ENCODE measurements around the gene RHOXF1. TPM values are rescaled to one million over a fixed set of nuclear protein-coding genes. Genes with fewer than 3 reads are reported as not detected.
"Not testable (repeated sequence)": the region's sequence is repeated elsewhere in the genome, so short reads cannot be mapped to it uniquely, and the experiment has no call there.

Gene RHOXF1
- total RNA-seq, 2 experiments from 2014 or later, result 0.45 TPM; not detected in 1

DNA sequence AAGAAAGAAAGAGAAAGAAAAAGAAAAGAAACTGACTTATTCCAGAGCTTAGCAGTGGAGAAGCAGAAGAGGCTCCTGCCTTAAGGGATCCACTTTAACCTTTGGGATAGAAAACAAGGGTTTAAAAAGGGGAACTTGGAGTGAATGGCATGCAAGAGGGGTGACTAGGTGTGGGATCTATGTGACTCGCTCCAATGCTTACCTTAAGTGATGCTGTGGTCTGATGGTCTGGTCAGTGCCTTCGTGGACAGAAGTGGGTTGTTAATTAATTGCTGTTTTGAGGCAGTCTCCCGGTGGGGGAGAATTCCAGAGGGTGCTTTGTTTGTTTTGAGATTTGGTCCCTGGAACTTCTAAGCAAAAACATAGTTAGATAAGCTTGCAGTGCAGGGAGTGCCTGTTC, 21.1 kb upstream of the RHOXF1 start:
- no peak overlapping the region for H3K4me3 ChIP-seq (ENCODE audit: low read length)

DNA sequence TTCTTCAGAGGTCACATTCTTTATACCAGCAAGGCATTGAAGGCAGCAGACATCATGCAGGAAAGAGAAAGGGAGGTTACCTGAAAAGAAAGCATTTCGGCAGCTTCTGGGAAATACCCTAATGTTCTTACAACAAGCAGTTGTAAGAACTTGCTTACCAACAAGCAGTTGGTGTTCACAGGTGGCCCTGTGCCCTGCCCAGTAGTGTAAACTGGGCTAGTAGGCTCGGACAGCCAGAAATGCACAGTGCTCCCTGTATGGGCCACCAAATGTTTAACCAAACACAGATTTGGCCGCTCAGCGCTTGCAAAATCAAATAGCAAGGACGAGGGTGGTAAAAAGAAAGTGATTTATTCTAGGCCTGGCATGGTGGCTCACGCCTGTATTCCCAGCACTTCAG, 20.4 kb upstream of the RHOXF1 start:
- H3K27me3 Mint-ChIP-seq, result no peaks in the 10 kb centered on the region
- no peaks in the 10 kb centered on the region for H3K9me3 Mint-ChIP-seq
- Histone ChIP-seq H3K4me3 (ENCODE audit: low read length) (no peak overlapping the region), H3K27ac (ENCODE audit: low read depth in 1 of 2, low read length in 2 of 2) (no peak overlapping the region), H3K36me3 (ENCODE audit: insufficient read depth, low read length) (no peaks in the 10 kb centered on the region), H3K27me3 (ENCODE audit: control insufficient read depth in 1 of 2, insufficient read depth in 2 of 2, low read length in 2 of 2) (no peaks in the 10 kb centered on the region), H3K9me3 (ENCODE audit: control insufficient read depth in 1 of 2, insufficient read depth in 1 of 2, low read length in 2 of 2) (no peaks in the 10 kb centered on the region), H3K4me1 (ENCODE audit: insufficient read depth, low read length) (no peaks in the 10 kb centered on the region)
- no peak for ATAC-seq (ENCODE audit: poor library complexity)
- H3K36me3 Mint-ChIP-seq (ENCODE audit: low read depth), result no peaks in the 10 kb centered on the region
- no peak overlapping the region for H3K27ac Mint-ChIP-seq
- CTCF ChIA-PET, result no interaction called here
- intact Hi-C loops (cut with DNase I, micrococcal nuclease), result no loop called here
- DNase-seq, result no peak
- H3K4me3 Mint-ChIP-seq, result no peak overlapping the region
- H3K4me1 Mint-ChIP-seq (ENCODE audit: low read depth), result no peaks in the 10 kb centered on the region
- TF ChIP-seq, protein P1, sequence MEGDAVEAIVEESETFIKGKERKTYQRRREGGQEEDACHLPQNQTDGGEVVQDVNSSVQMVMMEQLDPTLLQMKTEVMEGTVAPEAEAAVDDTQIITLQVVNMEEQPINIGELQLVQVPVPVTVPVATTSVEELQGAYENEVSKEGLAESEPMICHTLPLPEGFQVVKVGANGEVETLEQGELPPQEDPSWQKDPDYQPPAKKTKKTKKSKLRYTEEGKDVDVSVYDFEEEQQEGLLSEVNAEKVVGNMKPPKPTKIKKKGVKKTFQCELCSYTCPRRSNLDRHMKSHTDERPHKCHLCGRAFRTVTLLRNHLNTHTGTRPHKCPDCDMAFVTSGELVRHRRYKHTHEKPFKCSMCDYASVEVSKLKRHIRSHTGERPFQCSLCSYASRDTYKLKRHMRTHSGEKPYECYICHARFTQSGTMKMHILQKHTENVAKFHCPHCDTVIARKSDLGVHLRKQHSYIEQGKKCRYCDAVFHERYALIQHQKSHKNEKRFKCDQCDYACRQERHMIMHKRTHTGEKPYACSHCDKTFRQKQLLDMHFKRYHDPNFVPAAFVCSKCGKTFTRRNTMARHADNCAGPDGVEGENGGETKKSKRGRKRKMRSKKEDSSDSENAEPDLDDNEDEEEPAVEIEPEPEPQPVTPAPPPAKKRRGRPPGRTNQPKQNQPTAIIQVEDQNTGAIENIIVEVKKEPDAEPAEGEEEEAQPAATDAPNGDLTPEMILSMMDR (IDR thresholded peaks at IDR 0.05), result no peak
- POLR2A ChIA-PET, result no interaction called here

More for the DNA sequence above, 21.1 kb upstream of the RHOXF1 start:
- no peaks in the 10 kb centered on the region for H3K27me3 ChIP-seq (ENCODE audit: control insufficient read depth in 1 of 2, insufficient read depth in 2 of 2, low read length in 2 of 2)
- H3K36me3 Mint-ChIP-seq (ENCODE audit: low read depth), result no peaks in the 10 kb centered on the region
- DNase-seq (no peak), ATAC-seq (ENCODE audit: poor library complexity) (no peak)
- TF ChIP-seq, protein P1 (IDR thresholded peaks at IDR 0.05), result no peak
- no peaks in the 10 kb centered on the region for H3K4me1 ChIP-seq (ENCODE audit: insufficient read depth, low read length)
- no peaks in the 10 kb centered on the region for H3K9me3 ChIP-seq (ENCODE audit: control insufficient read depth in 1 of 2, insufficient read depth in 1 of 2, low read length in 2 of 2)
- no peaks in the 10 kb centered on the region for H3K4me1 Mint-ChIP-seq (ENCODE audit: low read depth)
- CTCF ChIA-PET, result no interaction called here
- no peaks in the 10 kb centered on the region for H3K9me3 Mint-ChIP-seq
- no peak overlapping the region for H3K4me3 Mint-ChIP-seq
- H3K36me3 ChIP-seq (ENCODE audit: insufficient read depth, low read length), result no peaks in the 10 kb centered on the region
- no peak overlapping the region for H3K27ac Mint-ChIP-seq
- POLR2A ChIA-PET, result no interaction called here
- intact Hi-C loops (cut with DNase I, micrococcal nuclease), result no loop called here
- no peak overlapping the region for H3K27ac ChIP-seq (ENCODE audit: low read depth in 1 of 2, low read length in 2 of 2)
- no peaks in the 10 kb centered on the region for H3K27me3 Mint-ChIP-seq

DNA sequence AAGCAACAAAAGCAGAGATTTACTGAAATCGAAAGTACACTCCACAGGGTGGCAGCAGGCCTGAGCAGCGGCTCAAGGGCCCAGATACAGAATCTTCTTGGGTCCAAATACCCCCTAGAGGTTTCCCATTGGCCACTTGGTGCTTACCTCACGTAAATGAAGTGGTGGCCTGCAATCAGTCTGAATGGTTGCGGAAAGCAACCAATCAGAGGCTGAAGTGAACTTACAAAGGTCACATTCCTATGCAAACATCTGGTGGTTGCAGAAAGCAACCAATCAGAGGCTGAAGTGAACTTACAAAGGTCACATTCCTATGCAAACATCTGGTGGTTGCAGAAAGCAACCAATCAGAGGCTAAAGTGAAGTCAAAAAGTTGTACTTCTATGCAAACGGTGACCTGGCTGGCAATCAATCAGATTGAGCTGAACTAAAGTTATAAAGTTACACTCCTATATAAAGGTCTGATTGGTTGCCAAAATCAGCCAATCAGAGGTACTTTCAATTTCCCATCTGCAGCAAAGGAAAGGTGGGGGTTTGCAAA, 12.7 kb upstream of the RHOXF1 start:
- H3K36me3 Mint-ChIP-seq (ENCODE audit: low read depth); intact Hi-C loops (cut with DNase I, micrococcal nuclease); H3K4me3 Mint-ChIP-seq; H3K27ac Mint-ChIP-seq; H3K9me3 ChIP-seq (ENCODE audit: control insufficient read depth in 1 of 2, insufficient read depth in 1 of 2, low read length in 2 of 2); H3K4me3 ChIP-seq (ENCODE audit: low read length); H3K27ac ChIP-seq (ENCODE audit: low read depth in 1 of 2, low read length in 2 of 2); H3K4me1 Mint-ChIP-seq (ENCODE audit: low read depth); H3K27me3 ChIP-seq (ENCODE audit: control insufficient read depth in 1 of 2, insufficient read depth in 2 of 2, low read length in 2 of 2); ATAC-seq (ENCODE audit: poor library complexity); CTCF ChIA-PET; H3K27me3 Mint-ChIP-seq; H3K4me1 ChIP-seq (ENCODE audit: insufficient read depth, low read length); POLR2A ChIA-PET; H3K36me3 ChIP-seq (ENCODE audit: insufficient read depth, low read length); DNase-seq; H3K9me3 Mint-ChIP-seq: not testable (repeated sequence)

DNA sequence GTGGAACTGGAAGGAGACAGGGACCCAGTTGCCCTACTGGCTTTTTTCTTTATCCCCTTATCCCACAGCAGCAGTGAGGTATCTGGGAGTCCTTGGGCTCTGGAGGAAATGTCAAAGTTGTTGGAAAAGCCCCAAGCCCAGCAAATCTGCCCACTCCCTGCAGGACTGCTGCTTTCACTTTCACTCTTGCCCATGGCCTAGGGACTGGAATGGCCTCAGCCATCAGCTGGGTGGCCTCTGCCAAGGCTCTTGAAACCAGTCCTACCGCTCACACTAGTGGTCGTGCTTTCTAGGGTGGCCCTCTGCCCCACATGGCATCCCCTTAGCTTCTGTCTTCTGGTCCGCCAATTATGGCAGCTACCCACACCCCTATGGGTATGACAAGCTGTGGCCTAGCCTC, 9.7 kb upstream of the RHOXF1 start:
- Mint-ChIP-seq H3K4me1 (ENCODE audit: low read depth) (no peaks in the 10 kb centered on the region), H3K36me3 (ENCODE audit: low read depth) (no peaks in the 10 kb centered on the region), H3K9me3 (no peaks in the 10 kb centered on the region), H3K27me3 (no peaks in the 10 kb centered on the region), H3K27ac (no peak overlapping the region), H3K4me3 (no peak overlapping the region)
- Histone ChIP-seq H3K36me3 (ENCODE audit: insufficient read depth, low read length) (no peaks in the 10 kb centered on the region), H3K9me3 (ENCODE audit: control insufficient read depth in 1 of 2, insufficient read depth in 1 of 2, low read length in 2 of 2) (no peaks in the 10 kb centered on the region), H3K4me1 (ENCODE audit: insufficient read depth, low read length) (no peaks in the 10 kb centered on the region), H3K4me3 (ENCODE audit: low read length) (no peak overlapping the region), H3K27ac (ENCODE audit: low read depth in 1 of 2, low read length in 2 of 2) (no peak overlapping the region), H3K27me3 (ENCODE audit: control insufficient read depth in 1 of 2, insufficient read depth in 2 of 2, low read length in 2 of 2) (no peaks in the 10 kb centered on the region)
- POLR2A ChIA-PET, result interaction anchor here (0.6 kb wide), 1 partner anchor 335 kb away, joined by 3 read pairs; no protein-coding TSS in a partner anchor
- intact Hi-C loops (cut with DNase I, micrococcal nuclease), result no loop called here
- CTCF ChIA-PET, result no interaction called here
- TF ChIP-seq, protein P1 (IDR thresholded peaks at IDR 0.05), result no peak
- ATAC-seq (ENCODE audit: poor library complexity) (no peak), DNase-seq (no peak)
